CD4-positive, alpha-beta T cell treated with Interleukin-17A for 4 hours (primary cell): ENCODE results near the gene ABHD14A.
"Not testable (repeated sequence)": the region's sequence is repeated elsewhere in the genome, so short reads cannot be mapped to it uniquely, and the experiment has no call there.

Experiments used
- DNase-seq: peaks from one replicate; pipeline ENCODE4 v3.0.0-alpha.2; 2020; ENCODE audit warnings: mixed read lengths

The ABHD14A gene

GRCh38 chr3:51975852-51976549 is 1.1 kb downstream of the ABHD14A start:
- DNase-seq, result peak; percentile 48

GRCh38 chr3:51977446-51978142 is 2.7 kb downstream of the ABHD14A start:
- DNase-seq, result peak; percentile 51

GRCh38 chr3:51978143-51978502 is 3.3 kb downstream of the ABHD14A start:
- DNase-seq, result no peak

GRCh38 chr3:51980253-51980652 is 5.4 kb downstream of the ABHD14A start:
- DNase-seq, result no peak

GRCh38 chr3:51982352-51982837 is 7.5 kb downstream of the ABHD14A start:
- DNase-seq, result peak; percentile 38

- peak; percentile 76 for DNase-seq
Measured at GRCh38 chr3:51982838-51983577, 8.1 kb downstream of the ABHD14A start, which contains the start of gene ACY1. ACY1 (plus strand) TSS chr3:51983535; CDS start chr3:51984065, 530 bp downstream.

GRCh38 chr3:51983578-51984268 is 8.9 kb downstream of the ABHD14A start:
- no peak for DNase-seq

- no peak for DNase-seq
Measured at GRCh38 chr3:51984269-51984647, 9.4 kb downstream of the ABHD14A start.

GRCh38 chr3:51985063-51985462 is 10.2 kb downstream of the ABHD14A start:
- DNase-seq, result no peak

- no peak for DNase-seq
Measured at GRCh38 chr3:51986010-51986947, 11.4 kb downstream of the ABHD14A start.

- DNase-seq, result no peak
Measured at GRCh38 chr3:51987568-51987967, 12.7 kb downstream of the ABHD14A start.

- no peak for DNase-seq
Measured at GRCh38 chr3:51988286-51989146, 13.7 kb downstream of the ABHD14A start.

GRCh38 chr3:51990501-51990971 is 15.7 kb downstream of the ABHD14A start:
- DNase-seq, result not testable (repeated sequence)

- no peak for DNase-seq
Measured at GRCh38 chr3:51992017-51992682, 17.3 kb downstream of the ABHD14A start.

- not testable (repeated sequence) for DNase-seq
Measured at GRCh38 chr3:51993657-51994056, 18.8 kb downstream of the ABHD14A start.

- no peak for DNase-seq
Measured at GRCh38 chr3:51994530-51994929, 19.7 kb downstream of the ABHD14A start.

- DNase-seq, result peak; percentile 95
Measured at GRCh38 chr3:51995346-51996163, 20.7 kb downstream of the ABHD14A start, which contains the start of gene RPL29. RPL29 (minus strand) TSS chr3:51995895; CDS start chr3:51995461, 434 bp downstream.

- DNase-seq, result no peak
Measured at GRCh38 chr3:51997172-51997571, 22.3 kb downstream of the ABHD14A start.
